HG03354 (cell line): ENCODE results near the gene PTPMT1.
"Not testable (repeated sequence)": the region's sequence is repeated elsewhere in the genome, so short reads cannot be mapped to it uniquely, and the experiment has no call there.

ENCODE experiments used
- ATAC-seq: cut with Tn5 transposase; IDR thresholded peaks from one replicate; pipeline ENCODE4 v1.9.1; 2021; ENCODE audit warnings: mild to moderate bottlenecking; ENCODE audit not compliant: unreplicated experiment, poor library complexity, severe bottlenecking

Gene PTPMT1, protein sequence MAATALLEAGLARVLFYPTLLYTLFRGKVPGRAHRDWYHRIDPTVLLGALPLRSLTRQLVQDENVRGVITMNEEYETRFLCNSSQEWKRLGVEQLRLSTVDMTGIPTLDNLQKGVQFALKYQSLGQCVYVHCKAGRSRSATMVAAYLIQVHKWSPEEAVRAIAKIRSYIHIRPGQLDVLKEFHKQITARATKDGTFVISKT

DNA sequence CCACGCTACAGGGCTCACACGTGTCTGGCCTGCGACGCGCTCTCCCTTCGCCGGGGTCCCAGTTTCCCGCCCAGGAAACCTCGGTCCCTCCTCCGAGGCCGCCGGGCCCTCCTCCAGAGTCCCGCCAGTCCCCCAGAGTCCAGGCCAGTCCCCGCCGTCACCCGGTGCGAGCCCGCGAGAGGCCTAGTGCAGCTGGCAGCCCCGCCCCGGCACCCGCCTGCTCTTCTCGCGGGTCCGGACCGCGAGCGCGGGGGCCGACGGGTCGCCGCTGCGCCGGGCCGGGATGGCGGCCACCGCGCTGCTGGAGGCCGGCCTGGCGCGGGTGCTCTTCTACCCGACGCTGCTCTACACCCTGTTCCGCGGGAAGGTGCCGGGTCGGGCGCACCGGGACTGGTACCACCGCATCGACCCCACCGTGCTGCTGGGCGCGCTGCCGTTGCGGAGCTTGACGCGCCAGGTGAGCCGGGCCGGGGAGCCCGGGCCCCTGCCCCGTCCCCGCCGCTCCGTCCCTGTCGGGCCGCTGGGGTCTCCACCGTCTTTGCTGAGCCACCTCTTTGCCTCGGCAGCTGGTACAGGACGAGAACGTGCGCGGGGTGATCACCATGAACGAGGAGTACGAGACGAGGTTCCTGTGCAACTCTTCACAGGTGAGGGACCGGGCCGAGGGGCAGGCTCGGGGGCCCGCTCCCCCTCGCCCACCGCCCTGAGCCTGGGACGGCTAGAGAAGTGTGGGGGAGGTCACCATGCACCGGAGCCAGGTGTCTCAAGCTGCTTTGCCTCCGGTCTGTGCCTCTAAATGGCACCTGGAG lies at the start of gene PTPMT1:
PTPMT1 (plus strand) TSS at position 260 of the 809 bp plus-strand sequence; CDS start at position 284, 24 bp downstream.
- ATAC-seq, result peak; percentile 87

- ATAC-seq, result no peak
Measured at GRCh38 chr11:47516155-47516554, 49.2 kb upstream of the PTPMT1 start.

- no peak for ATAC-seq
Measured at GRCh38 chr11:47516984-47517853, 48.2 kb upstream of the PTPMT1 start.

GRCh38 chr11:47518212-47518964 lies 47.0 kb upstream of the PTPMT1 start:
- no peak for ATAC-seq

GRCh38 chr11:47523490-47524225 lies 41.7 kb upstream of the PTPMT1 start:
- peak; percentile 57 for ATAC-seq

- ATAC-seq, result peak; percentile 24
Measured at GRCh38 chr11:47524291-47524874, 41.0 kb upstream of the PTPMT1 start.

DNA sequence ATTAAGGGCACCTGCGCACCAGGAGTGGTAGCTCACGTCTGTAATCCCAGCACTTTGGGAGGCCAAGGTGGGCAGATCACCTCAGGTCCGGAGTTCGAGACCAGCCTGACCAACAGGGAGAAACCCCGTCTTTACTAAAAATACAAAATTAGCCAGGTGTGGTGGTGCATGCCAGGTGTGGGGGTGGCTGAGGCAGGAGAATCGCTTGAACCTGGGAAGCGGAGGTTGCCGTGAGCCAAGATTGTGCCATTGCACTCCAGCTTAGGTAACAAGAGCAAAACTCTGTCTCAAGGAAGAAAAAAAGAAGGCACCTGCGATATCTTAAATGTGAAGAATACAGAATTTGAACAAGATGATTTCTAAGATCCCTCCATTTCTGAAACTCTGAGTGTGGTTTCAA lies 39.4 kb upstream of the PTPMT1 start:
- ATAC-seq, result not testable (repeated sequence)

GRCh38 chr11:47527186-47527585 lies 38.2 kb upstream of the PTPMT1 start:
- ATAC-seq, result no peak

DNA sequence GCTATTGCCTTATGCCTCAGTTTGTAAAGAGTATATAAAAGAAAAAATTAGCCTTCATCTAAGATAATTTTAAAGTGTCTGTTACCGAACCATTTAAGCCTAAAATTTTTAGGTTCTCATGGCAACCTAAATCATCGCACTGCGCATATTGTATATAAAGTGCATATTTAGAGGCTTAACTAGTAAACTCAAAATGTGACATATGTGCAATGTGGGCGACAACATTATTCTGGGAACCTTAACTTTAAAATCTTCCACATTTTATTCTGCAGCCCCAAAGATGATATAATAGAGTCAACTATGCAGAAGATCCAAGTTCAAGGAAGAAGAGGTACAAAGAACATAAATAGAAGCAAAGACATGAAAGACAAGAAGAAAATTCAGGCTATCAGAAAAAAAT lies 35.4 kb upstream of the PTPMT1 start:
- no peak for ATAC-seq

DNA sequence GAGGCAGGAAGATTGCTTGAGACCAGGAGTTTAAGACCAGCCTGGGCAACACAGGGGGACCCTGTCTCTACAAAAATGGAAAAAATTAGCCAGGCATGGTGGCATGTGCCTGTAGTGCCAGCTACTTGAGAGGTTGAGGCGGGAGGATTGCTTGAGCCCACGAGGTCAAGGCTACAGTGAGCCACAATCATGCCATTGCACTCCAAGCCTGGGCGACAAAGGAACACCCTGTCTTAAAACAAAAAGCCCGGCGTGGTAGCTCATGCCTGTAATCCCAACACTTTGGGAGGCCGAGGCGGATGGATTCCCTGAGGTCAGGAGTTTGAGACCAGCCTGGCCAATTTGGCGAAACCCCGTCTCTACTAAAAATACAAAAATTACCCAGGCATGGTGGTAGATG lies 34.7 kb upstream of the PTPMT1 start:
- ATAC-seq, result not testable (repeated sequence)

- no peak for ATAC-seq
Measured at GRCh38 chr11:47531666-47532065, 33.7 kb upstream of the PTPMT1 start.

DNA sequence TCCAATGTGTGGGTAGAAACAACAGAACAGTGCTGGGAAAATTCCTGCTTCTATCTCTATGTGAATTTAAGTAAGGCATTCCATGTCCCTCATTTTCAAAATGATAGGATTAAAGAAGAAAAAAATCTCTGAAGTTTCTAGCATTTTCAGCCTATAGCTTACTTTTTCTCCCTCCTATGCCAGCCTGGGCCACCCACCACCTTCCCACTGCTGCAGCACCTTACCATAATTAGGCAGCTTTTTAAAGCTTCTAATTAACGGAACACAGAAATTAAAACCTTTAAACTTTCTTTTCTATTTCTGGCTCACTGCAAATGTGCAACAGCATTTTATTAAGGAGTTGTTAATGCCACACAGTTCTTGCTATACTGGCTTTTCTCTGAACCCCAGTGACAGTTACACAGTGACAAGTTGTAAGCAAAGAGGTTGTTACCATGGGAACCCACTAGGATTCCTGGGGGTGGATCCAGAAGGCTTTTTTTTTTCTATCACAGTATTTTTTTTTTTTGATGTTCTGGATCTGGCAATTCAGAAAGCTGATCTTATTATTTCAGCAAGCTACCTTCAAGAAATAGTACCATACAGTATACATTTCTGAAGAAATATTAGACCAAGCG lies 32.7 kb upstream of the PTPMT1 start:
- no peak for ATAC-seq

DNA sequence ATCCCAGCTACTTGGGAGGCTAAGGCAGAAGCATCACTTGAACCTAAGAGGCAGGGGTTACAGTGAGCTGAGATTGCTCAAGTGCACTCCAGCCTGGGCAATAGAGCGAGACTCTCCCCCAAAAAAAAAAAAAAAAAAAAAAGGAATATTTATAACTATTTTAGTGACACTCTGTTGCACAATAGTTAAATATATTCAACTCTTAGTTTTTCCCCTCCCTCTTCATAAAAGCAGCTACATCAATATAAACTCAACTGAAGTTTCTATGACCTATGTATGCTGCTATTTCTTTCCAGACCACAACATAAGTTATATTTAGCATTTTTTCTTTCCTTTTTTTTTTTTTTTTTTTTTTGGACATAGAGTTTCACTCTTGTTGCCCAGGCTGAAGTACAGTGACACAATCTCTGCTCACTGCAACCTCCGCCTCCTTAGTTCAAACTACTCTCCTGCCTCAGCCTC lies 31.7 kb upstream of the PTPMT1 start:
- ATAC-seq, result no peak

- ATAC-seq, result no peak
Measured at GRCh38 chr11:47534704-47535251, 30.6 kb upstream of the PTPMT1 start.

DNA sequence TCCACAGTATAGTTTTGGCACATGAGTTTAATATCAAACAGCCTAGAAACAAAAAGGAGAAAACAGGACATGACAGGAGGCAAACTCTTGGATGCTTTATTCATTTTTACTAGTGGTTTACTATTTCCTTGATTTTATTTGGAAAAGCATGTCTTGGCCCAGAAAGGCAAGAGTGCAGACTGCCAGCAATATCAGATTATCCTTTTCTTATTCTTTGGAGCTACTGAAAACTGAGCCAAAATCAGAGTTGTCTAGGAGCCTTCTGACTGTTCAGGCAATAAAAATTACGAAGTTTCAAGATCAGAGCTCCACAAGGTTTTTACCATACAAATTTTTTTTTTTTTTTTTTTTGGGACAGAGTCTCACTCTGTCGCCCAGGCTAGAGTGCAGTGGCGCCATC lies 28.5 kb upstream of the PTPMT1 start:
- no peak for ATAC-seq

DNA sequence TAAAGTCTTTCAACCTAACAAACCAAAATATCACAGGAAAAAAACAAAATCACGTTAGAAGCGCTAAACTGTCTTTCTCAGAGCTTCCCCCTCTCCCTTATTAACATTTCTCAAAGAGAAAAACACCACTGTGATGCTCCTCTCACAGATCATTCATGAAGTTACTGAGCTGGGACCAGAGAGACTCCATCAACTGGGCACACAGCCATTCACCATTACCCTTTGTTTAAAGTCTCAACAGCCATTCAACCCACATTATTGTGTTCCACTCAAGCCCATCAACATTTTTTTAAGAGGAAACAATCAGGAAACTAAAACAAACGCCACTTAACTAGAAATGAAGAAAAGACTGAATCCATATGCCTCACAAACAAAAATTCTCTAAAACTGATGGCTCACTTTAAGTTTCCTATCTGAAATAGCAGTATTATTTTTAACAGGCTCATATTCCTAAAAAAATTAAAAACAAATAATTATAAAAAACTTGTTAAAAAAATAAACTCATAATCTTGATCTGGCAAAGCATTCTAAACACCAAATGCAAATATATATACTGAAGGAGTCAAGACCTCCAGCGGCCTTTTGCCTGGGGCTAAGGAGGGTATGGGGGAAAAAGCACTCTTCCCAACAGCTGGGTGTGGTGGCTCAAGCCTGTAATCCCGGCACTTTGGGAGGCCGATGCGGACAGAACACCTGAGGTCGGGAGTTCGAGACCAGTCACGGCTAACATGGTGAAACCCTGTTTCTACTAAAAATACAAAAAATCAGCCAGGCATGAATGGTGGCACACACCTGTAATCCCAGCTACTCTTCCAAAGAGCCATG lies 26.4 kb upstream of the PTPMT1 start:
- no peak for ATAC-seq

DNA sequence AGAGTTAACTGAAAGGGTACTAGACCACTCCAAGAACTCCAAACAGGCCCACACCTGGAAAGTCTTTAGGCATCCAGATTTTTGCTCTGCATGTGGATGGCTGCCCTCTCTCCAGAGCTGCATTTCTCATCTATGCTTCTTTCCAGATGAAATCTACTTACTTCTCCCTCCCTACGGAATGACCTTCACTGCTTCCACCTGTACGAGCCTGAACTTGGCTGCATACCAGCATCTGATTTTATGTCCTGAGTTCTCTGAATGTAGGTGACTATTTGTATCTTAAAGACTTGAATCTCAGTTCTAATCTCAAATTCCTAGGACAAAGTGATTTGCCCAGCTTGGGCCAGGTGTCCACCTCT lies 25.7 kb upstream of the PTPMT1 start:
- ATAC-seq, result no peak
